ENCODE results near the gene CTRL.
A peak's percentile ranks its signal among the peaks of the same experiment; 100 is the strongest.
"Not testable (repeated sequence)": the region's sequence is repeated elsewhere in the genome, so short reads cannot be mapped to it uniquely, and the experiment has no call there.

Gene CTRL

DNA sequence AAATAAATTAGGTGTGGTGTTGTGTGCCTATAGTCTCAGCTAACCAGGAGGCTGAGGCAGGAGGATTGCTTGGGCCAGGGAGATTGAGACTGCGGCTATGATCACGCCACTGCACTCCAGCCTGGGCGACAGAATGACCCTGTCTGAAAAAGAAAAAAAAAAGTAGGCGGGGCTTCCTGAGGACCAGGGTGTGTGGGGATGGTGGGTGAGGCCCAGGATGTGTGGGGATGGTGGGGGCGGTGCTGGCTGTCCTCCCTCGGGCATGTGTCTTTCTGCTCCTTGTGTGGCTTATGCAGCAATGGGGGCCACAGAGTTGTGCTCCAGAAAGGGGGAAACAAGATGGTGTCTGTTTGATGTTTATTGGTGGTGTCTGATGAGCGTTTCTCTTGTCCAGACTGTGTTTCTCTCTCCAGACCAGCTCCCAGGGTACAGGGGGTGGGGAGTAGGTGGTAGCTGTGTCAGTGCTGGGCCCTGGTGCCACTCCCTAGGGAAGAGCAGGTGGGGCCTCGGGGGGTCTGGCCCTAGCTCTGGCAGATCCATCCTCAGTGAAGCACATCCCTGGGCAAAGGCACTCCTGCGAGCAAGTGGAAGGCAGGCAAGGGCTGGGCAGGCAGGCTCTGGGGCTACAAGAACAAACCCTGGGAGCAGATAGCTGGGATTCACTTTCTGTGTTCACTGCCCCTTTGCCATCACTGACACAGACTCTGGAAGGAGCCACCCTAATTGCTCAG is 10.0 kb upstream of the CTRL start:
- DNase-seq (ENCODE audit: low read depth in 3 of 3) = no peak

DNA sequence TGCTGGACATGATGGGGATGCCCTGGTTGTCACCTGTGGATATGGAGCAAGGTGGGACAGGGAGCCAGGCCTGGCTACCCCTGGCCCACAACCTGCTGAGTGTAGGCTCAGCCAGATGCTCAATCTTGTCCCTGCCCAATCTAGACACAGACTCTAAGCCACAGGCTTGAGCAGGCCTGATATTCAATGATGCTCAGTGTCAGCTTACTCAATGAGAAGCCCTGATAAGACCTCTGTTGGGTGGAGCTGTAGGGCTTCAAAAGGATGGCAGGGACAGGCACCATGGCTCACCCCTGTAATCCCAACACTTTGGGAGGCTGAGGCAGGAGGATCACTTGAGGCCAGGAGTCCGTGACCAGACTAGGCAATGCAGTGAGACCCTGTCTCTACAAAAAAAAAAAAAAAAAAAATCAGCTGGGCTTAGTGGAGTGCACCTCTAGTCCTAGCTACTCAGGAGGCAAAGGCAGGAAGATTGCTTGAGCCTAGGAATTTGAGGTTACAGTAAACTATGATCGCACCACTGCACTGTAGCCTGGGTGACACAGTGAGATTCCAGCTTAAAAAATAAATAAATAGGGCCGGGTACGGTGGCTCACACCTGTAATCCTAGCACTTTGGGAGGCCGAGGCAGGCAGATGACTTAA is 8.9 kb upstream of the CTRL start:
- DNase-seq (ENCODE audit: low read depth in 3 of 3) = no peak

DNA sequence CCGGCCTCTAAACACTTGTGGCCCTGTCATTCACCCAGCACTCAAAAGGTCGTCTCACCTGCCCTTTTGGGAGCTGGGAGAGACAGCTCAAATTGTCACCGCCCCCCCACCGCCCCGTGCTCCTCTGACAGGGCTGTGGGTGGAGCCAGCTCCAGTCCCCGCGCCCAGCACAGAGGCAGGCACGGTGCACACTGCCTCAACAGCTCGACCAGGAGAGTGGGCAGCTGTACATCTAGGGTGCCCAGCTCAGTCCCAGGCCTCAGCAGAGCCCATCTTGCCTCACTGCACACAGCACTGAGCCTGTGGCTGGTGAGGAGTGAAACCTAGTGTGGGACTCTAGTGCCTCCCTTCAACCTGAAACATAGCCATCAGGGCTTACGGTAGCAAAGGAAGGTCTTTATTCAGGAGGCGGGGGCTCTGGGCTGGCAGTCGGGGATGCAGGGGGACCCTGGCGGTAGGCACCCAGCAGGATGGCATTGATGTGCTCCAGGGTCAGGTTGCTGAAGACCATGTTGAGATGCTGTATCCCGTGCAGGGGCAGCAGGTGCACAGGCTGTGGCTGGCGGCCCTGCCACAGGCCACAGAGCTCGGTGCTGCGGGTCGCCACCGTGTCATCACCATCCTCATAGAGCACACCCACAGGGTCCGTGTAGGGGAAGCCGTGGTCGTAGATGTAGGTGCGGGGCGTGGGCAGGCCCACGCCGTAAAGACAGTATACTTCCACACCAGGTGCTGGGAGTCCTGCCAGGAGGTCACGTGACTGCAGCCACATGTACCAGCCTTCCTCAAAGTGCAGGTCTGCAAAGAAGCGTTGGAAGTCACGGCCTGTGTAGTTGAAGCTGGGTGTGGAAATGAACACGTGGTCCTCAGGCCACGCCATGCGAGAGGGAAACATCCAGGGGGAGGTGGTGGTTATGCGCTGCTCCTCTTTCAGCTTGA is 8.1 kb upstream of the CTRL start:
- DNase-seq (ENCODE audit: low read depth in 3 of 3) = peak in 2 of 3 experiments; percentile 45 to 49

DNA sequence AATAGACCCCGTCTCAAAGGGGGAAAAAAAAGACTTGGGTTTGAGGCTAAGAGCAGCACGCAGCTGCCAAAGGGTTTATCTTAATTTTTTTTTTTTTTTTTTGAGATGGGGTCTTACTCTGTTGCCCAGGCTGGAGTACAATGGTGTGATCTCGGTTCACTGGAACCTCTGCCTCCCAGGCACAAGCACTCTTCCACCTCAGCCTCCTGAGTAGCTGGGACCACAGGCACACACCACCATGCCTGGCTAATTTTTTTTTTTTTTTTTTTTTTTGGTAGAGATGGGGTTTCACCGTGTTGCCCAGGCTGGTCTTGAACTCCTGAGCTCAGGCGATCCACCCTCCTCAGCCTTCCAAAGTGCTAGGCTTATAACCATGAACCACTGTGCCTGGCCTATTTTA is 6.1 kb upstream of the CTRL start:
- not testable (repeated sequence) for DNase-seq (ENCODE audit: low read depth in 3 of 3)

DNA sequence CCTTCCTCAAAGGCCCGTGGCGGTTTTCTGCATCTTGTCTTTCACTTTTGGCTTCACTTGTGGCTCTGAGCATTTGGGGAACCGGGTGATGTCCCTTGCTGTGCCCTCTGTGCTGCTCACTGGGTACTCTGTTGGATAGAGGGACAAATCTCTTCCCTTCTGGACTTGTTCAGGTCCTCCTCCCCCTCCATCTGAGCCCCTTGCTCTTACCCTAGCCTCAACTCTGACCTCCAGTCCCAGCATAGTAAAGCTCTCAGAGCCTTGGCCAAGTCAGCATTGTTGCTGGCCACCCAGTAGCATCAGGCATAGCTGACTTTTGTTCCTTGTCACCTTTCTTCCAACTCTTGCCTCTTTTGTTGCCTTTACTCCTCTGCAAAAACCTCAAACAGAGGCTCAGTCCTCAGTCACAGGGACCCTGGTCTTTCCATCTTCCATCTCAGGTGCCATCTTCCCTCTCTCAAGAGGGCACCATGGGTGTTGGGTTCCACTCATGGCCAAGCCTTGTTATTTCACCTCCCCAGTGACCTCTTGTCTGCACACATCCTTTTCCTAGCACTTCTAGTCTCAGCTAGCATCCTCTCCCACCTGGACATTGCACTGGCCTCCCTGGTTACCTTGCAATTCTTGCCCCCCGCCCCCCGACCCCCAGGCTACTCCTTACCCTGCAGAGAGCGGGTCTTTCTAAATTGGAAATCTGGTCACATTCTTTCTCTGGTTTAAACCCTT is 5.4 kb upstream of the CTRL start:
- peak in 2 of 3 experiments; percentile 57 to 70 for DNase-seq (ENCODE audit: low read depth in 3 of 3)

DNA sequence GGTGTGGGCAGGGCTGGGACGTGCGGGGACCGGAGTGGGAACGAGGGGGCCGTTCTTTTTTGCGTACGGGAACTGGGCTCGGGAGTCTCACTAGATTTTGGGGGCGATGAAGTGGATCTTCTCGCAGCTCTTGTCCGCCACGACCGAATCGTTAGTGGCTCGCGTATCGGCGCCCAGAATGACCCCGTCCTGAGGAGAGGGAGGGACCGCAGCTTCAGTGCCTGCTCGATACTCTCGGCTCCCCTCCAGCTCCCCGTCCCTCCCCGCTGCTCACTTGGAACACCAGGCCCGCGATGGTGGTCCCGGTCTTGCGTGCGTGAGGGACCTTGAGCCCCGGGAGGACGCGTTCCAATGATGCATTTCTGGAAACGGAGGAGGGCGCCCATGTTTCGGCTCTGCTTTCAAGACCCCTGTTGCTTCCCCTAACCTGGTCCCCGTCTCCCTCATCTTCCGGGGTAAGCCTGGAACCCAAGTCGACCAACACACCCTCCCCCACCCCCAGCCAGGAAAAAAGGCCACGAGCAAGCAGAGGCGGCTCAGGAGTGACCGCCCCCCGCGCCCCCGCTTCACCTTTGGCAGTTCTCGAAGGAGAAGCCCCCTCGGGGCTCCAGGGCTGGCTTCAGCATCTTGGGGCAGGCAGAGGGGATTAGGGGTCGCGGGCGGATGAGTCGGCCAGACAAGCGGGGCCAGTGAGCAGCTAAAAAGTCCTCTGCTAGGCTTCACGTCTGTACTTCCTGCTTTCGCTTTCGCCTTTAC is 4.6 kb upstream of the CTRL start, which contains the start of gene PSMB10:
PSMB10 (minus strand) TSS at position 727 of the 756 bp plus-strand sequence; CDS start at position 626, 101 bp downstream.
- DNase-seq (ENCODE audit: low read depth in 3 of 3) = peak in 2 of 3 experiments; percentile 17 to 55

DNA sequence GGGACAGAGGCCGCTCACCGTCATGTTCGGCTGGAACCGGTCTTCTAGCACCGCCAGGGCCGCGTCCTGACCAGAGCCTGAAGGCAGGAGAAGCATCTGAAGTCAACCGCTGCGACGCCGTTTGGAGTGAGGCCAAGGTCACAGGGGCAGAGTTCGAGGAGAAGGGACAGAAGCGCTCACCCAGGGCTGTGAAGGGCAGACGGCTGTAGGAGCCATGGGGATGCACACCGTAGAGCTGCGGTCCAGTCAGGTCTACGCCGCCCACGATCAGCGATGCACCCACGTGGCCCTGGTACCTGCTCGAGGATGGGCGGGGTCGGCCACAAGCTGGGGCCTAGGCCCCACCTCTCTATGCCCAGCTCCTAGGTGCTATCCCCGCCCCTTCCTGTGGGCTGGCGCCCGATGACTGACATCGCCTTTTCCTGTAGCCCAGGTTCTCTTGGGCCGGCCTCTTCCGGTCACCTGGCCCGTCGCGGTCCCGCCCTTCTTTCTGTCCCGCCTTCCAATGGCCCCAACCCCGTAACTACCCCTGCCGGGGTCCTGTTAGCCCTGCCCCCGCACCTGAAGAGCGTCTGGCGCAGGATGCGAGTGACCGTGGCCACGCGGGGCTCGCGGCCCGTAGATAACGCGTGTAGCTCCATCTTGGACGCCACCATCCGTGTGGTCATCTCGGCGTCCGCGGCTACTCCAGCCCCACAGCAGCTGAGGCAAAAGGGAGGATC is 3.9 kb upstream of the CTRL start:
- peak; percentile 88 to 91 (median 89) for DNase-seq (ENCODE audit: low read depth in 3 of 3)

DNA sequence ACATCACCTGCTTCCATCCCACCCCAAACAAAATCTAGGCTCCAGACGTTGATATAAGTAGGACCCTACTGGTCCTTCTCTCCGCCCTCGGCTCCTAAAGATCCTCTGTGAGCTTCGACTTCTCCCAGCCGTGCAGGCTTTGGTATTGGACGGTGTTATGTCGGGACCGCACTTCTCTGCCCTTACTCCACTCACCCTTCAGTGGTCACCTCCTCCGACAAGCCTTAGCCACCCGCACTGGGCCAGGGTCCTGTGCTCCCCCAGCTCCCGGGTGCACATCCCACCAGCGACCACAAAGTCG is 3.4 kb upstream of the CTRL start:
- DNase-seq (ENCODE audit: low read depth in 3 of 3) = no peak

DNA sequence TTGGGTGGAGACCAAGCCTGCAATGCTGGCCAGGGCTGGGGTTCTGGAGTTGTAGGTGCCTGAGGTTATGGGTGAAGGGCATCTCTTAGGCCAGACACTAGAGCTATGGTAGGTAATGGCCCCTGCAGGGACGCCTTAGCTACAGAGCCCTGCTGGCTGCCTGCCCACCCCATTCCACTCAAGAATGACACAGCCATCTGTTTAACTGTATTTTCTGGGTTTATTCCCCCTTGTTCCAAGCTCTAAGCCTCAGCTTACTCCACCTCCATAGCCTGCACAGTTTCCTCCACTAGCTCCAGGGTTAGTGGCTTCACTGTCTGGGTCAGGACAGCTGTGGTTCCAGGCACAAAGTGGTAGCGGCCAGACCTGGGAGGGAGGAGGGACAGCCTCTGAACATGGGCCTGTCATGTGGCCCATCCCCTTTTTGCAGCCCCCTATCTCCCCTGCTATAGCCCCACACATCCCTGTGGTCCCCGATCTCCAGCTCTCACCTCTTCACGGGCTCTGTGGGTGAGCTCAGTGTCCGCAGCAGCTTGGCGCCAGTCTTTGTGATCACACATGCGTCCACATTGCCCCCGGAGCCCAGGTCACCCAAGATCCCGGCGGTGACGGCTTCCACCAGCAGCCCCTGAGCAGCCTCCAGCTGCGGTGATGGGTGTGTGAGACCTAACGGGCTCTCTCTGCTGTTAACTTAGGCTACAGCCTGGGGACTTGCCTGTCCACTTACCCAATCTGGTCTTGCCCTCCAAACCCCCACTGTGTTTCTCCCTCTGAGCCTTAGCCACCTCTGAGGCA is 2.8 kb upstream of the CTRL start:
- no peak for DNase-seq (ENCODE audit: low read depth in 3 of 3)

DNA sequence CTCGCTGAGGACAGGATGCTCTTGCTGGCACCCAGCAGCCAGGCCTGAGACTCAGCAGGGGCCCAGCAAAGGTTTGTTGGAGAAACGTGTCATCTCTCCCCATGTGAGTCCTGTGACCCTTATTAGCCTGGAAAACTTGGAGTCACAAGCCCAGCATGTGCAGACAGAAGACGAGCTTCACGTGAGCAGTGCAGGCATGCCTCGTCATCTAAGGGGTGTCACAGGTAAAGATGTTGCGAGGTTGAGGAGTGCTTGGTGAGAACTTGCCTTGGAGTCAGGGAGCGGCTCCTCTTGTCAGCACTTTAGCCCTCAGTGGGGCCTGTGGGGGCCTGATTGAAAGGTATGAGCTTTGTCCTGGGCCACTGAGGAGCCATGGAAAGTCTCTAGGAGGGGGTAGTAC is 2.1 kb upstream of the CTRL start:
- DNase-seq (ENCODE audit: low read depth in 3 of 3) = no peak

DNA sequence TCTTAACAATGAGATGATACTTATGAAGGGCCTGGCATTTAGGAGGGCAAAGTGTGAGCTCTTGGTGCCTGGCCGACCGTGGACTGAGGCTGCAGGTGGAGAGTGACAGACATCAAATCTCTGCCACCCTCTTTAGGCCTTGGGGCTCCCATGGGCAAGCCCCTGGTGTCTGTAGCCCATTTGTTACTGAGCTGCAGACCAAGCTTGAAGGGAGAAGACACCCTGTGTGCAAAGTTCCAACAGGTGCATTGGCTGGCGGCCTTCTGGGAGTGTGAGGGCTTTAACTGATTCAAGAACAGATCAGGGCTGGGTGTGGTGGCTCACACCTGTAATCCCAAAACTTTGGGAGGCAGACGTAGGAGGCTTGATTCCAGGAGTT is 789 bp upstream of the CTRL start:
- DNase-seq (ENCODE audit: low read depth in 3 of 3) = no peak

DNA sequence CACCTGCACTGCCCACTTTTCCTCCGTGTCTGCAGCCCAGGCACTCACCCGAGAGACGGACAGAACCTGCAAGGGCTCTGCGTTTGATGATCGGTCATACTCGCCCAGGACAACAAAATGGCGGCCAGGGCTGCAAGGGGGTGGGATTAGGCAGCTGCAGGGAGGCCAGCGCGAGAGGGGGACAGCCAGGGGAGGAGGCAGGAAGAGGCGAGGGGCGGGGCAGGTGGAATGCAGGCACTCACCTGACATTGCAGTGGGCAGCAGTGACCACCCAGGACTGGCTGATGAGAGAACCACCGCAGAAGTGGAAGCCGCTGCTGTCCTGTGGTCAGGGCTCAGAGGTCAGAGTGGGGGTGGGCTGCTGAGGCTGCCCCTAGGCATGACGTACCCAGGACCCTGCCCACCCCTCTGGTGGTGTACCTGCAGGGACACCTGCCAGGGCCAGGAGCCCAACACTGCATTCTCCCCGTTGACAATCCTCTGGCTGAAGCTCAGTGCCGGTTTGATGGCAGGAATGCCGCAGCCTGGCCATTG is 917 bp downstream of the CTRL start:
- DNase-seq (ENCODE audit: low read depth in 3 of 3) = no peak

DNA sequence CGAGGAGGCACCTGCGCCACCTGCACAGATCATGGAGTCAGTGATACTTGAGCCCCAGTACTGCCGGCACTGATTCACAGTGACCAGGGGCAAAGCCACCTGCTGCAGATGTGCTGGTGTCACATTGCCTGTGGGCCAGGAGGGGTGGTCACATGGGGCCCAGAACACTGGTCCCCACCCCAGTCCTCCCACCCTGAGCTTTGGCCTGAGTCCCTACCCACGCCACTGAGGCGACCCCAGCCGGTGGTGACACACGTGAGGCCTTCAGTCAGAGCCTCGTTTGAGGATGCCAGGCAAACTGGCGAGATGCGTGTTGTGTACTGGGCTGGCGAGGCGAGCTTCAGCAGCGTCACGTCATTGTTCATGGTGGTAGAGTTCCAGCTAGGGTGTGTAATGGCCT is 1.5 kb downstream of the CTRL start:
- DNase-seq (ENCODE audit: low read depth in 3 of 3) = no peak

DNA sequence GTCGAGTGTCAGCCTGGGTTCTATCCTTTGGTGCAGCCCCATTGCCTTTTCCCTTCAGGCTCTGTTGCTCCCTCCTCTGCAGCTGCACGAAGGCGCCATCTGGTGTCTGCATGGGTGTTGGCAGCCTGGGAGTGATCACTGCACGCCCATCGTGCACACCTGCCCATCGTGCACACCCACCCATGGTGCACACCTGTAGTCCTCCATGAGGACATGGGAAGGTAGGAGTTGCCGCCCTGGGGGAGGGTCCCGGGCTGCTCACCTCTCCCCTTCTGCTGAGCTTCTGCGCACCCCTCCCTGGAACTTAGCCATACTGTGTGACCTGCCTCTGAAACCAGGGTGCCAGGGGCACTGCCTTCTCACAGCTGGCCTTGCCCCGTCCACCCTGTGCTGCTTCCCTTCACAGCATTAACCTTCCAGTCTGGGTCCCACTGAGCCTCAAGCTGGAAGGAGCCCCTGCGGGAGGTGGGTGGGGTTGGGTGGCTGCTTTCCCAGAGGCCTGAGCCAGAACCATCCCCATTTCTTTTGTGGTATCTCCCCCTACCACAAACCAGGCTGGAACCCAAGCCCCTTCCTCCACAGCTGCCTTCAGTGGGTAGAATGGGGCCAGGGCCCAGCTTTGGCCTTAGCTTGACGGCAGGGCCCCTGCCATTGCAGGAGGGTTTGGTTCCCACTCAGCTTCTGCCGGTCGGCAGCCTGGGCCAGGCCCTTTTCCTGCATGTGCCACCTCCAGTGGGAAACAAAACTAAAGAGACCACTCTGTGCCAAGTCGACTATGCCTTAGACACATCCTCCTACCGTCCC is 2.9 kb downstream of the CTRL start:
- peak; percentile 53 to 63 (median 61) for DNase-seq (ENCODE audit: low read depth in 3 of 3)

DNA sequence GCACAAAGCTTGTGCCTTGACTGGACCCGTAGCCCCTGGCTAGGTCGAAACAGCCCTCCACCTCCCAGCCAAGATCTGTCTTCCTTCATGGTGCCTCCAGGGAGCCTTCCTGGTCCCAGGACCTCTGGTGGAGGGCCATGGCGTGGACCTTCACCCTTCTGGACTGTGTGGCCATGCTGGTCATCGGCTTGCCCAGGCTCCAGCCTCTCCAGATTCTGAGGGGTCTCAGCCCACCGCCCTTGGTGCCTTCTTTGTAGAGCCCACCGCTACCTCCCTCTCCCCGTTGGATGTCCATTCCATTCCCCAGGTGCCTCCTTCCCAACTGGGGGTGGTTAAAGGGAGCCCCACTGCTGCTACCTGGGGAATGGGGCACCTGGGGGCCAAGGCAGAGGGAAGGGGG is 3.5 kb downstream of the CTRL start:
- no peak for DNase-seq (ENCODE audit: low read depth in 3 of 3)

DNA sequence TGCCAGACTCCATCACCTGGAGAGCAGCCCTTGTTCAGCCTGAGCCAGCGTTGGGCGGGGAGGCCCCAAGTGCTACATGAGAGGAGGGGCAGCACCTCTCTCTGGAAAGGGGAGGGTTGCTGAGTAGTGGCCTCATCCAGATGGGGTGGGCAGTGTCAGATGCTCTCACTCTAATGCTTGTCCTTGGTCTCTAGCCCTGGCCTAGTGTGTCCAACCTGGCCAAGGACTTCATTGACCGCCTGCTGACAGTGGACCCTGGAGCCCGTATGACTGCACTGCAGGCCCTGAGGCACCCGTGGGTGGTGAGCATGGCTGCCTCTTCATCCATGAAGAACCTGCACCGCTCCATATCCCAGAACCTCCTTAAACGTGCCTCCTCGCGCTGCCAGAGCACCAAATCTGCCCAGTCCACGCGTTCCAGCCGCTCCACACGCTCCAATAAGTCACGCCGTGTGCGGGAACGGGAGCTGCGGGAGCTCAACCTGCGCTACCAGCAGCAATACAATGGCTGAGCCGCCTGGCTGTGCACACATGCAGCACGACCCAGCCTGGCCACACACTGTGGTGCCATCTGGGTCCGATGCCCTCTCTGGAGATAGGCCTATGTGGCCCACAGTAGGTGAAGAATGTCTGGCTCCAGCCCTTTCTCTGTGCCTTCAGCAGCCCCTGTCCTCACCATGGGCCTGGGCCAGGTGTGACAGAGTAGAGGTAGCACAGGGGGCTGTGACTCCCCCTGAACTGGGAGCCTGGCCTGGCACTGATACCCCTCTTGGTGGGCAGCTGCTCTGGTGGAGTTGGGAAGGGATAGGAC is 4.3 kb downstream of the CTRL start:
- DNase-seq (ENCODE audit: low read depth in 3 of 3) = no peak

DNA sequence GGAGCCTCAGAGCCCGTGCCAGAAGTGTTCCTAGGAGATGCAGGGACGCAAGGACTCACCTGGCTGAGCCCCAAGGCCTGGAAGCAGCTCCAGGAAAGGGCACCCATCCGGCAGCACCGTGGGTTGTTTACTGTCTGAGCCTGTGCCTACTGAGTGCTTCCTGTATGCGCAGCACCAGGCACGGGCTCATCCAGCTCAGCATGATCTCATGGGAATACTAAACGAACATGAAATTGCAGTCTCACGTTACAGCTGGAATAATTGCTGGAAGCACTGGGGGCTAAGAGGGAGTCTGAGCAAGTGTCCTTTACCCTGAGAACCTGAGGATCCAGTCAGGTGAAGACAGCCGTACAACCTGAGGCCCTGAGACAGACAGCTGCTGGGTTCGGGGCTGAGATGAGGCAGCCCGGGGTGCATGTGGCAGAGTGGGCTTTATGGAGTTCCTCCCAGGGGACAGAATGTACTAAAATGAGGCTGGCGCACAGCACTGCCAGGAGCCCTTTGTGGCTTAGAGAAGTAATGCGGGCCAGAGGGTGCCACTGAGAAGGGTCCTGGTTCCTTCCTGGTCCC is 5.4 kb downstream of the CTRL start:
- no peak for DNase-seq (ENCODE audit: low read depth in 3 of 3)

All from stimulated activated CD4-positive, alpha-beta T cell treated with anti-CD3 and anti-CD28 coated beads, TNF-alpha, amount 100 ng/mL, for 4 hours (primary cell).